Naive thymus-derived CD4-positive, alpha-beta T cell (primary cell): ENCODE measurements around the gene PKM. TPM values are rescaled to one million over a fixed set of nuclear protein-coding genes. Genes with fewer than 3 reads are reported as not detected.

Source experiments
- ATAC-seq: fragments of 150-1000 bp; cut with Tn5 transposase; 2 replicates; pipeline ENCODE4 v1.10.0; 2021; ENCODE audit warnings: mild to moderate bottlenecking, moderate library complexity
- CTCF ChIA-PET: fragments of 350-600 bp; sonication (Branson Sonifier 250); formaldehyde crosslinking; loops from one replicate; lab custom pipeline; 2021; ENCODE audit warnings: antibody characterized with exemption; lab: Charles Lee
- POLR2A ChIA-PET: fragments of 350-600 bp; sonication (Branson Sonifier 250); formaldehyde crosslinking; loops from one replicate; lab custom pipeline; 2021; ENCODE audit warnings: antibody characterized with exemption, inconsistent platforms; lab: Charles Lee
- DNase-seq, 9 donors: peaks; one replicate each; pipeline versions ENCODE4 v3.0.0 to v3.0.0-alpha.2; 2020 to 2022; ENCODE audit warnings: mixed read lengths in 1 of 9
- H3K27ac ChIP-seq: one replicate; pipeline ENCODE4 v1.7.0; 2013; ENCODE audit warnings: mild to moderate bottlenecking, low read depth, low read length, moderate library complexity
- H3K27me3 ChIP-seq, 2 donors: one replicate each; pipeline ENCODE4 v1.7.0; 2013; ENCODE audit warnings: low read length in 2 of 2, mild to moderate bottlenecking in 2 of 2, moderate library complexity in 2 of 2; ENCODE audit not compliant: control insufficient read depth in 2 of 2, insufficient read depth in 2 of 2
- H3K36me3 ChIP-seq, 3 experiments: 1 replicate in 2 of 3; 2 replicates in 1 of 3; pipeline ENCODE4 v1.7.0; 2013; ENCODE audit warnings: low read length in 3 of 3, mild to moderate bottlenecking in 3 of 3, moderate library complexity in 1 of 3; ENCODE audit not compliant: insufficient read depth in 3 of 3, control insufficient read depth in 2 of 3
- H3K4me1 ChIP-seq, 2 donors: one replicate each; pipeline ENCODE4 v1.7.0; 2013; ENCODE audit warnings: low read length in 2 of 2, mild to moderate bottlenecking in 2 of 2, moderate library complexity in 1 of 2; ENCODE audit not compliant: control insufficient read depth in 2 of 2, insufficient read depth in 2 of 2
- H3K4me3 ChIP-seq: 2 replicates; pipeline ENCODE4 v1.7.0; 2013; ENCODE audit warnings: mild to moderate bottlenecking, low read length
- H3K9me3 ChIP-seq, 3 experiments: 1 replicate in 2 of 3; 2 replicates in 1 of 3; pipeline ENCODE4 v1.7.0; 2013; ENCODE audit warnings: low read length in 3 of 3; ENCODE audit not compliant: control insufficient read depth in 2 of 3
- H3K27ac Mint-ChIP-seq, 9 donors: one replicate each; pipeline ENCODE4 v1.8.0; 2020 to 2022; ENCODE audit warnings: mixed read lengths in 9 of 9, mild to moderate bottlenecking in 8 of 9, moderate library complexity in 5 of 9, inconsistent platforms in 2 of 9
- H3K27me3 Mint-ChIP-seq, 5 donors: one replicate each; pipeline ENCODE4 v1.8.0; 2021 to 2022; ENCODE audit warnings: mixed read lengths in 5 of 5, mild to moderate bottlenecking in 1 of 5
- H3K36me3 Mint-ChIP-seq, 5 donors: one replicate each; pipeline ENCODE4 v1.8.0; 2020 to 2022; ENCODE audit warnings: mixed read lengths in 5 of 5, mild to moderate bottlenecking in 3 of 5, inconsistent platforms in 1 of 5
- H3K4me1 Mint-ChIP-seq, 7 donors: one replicate each; pipeline ENCODE4 v1.8.0; 2020 to 2022; ENCODE audit warnings: mixed read lengths in 7 of 7, mild to moderate bottlenecking in 3 of 7, inconsistent platforms in 1 of 7
- H3K4me3 Mint-ChIP-seq, 10 donors: one replicate each; pipeline ENCODE4 v1.8.0; 2020 to 2022; ENCODE audit warnings: mild to moderate bottlenecking in 10 of 10, mixed read lengths in 10 of 10, moderate library complexity in 6 of 10, inconsistent platforms in 2 of 10
- H3K9me3 Mint-ChIP-seq, 11 donors: one replicate each; pipeline ENCODE4 v1.8.0; 2020 to 2022; ENCODE audit warnings: mixed read lengths in 11 of 11, mild to moderate bottlenecking in 4 of 11, inconsistent platforms in 1 of 11, moderate library complexity in 1 of 11
- intact Hi-C, 2 donors: fragments of 100-400 bp; cut with micrococcal nuclease; formaldehyde crosslinking; loops; one replicate each; pipeline ENCODE4 v1.15.1; 2023
- polyA plus RNA-seq, 2 donors: library from polyadenylated mRNA; unstranded; fragments of 300-500 nt; fragmentation: Illumina TruSeq; gene quantifications; one replicate each; pipeline ENCODE4 v1.2.3, GENCODE V29; 2021
- total RNA-seq, 6 experiments: library from RNA in 5 of 6; stranded (reverse) in 5 of 6; gene quantifications; 1 replicate in 5 of 6; 2 replicates in 1 of 6; pipeline ENCODE4 v1.2.3 and lab custom pipeline; 2021 to 2026

PKM gene
- total and polyA plus RNA-seq, 7 experiments from 2014 or later = 237 to 1,627 (median 357) TPM

GRCh38 chr15:72170691-72171090, 60.3 kb downstream of the PKM start:
- ATAC-seq = no peak
- peaks cover 0 to 3% of the 10 kb centered on the region in 2 donors for H3K4me1 ChIP-seq
- ChIA-PET CTCF (no interaction called here), POLR2A (no interaction called here)
- DNase-seq = no peak
- H3K27ac ChIP-seq = no peak overlapping the region
- no peaks in the 10 kb centered on the region for H3K36me3 Mint-ChIP-seq
- no peak overlapping the region for H3K27ac Mint-ChIP-seq
- no peak overlapping the region for H3K4me3 Mint-ChIP-seq
- peaks cover 0 to 15% (median 0%) of the 10 kb centered on the region in 7 donors for H3K4me1 Mint-ChIP-seq
- no peaks in the 10 kb centered on the region for H3K36me3 ChIP-seq
- intact Hi-C loops = no loop called here
- H3K27me3 ChIP-seq = no peaks in the 10 kb centered on the region
- no peaks in the 10 kb centered on the region for H3K9me3 Mint-ChIP-seq
- peaks cover 4 to 28% (median 8%) of the 10 kb centered on the region in 5 donors for H3K27me3 Mint-ChIP-seq
- no peaks in the 10 kb centered on the region for H3K9me3 ChIP-seq
- H3K4me3 ChIP-seq = no peak overlapping the region

- ChIA-PET CTCF (no interaction called here), POLR2A (no interaction called here)
- intact Hi-C loops = no loop called here
- Mint-ChIP-seq H3K27ac (peak overlapping the region in 1 of 9 donors; percentile 41), H3K4me1 (peaks cover 0 to 15% (median 0%) of the 10 kb centered on the region in 7 donors), H3K27me3 (peaks cover 3 to 22% (median 8%) of the 10 kb centered on the region in 5 donors), H3K9me3 (no peaks in the 10 kb centered on the region), H3K36me3 (no peaks in the 10 kb centered on the region), H3K4me3 (no peak overlapping the region)
- no peaks in the 10 kb centered on the region for H3K9me3 ChIP-seq
- H3K27ac ChIP-seq = no peak overlapping the region
- H3K4me1 ChIP-seq = peaks cover 0 to 3% of the 10 kb centered on the region in 2 donors
- H3K27me3 ChIP-seq = no peaks in the 10 kb centered on the region
- ATAC-seq = no peak
- no peaks in the 10 kb centered on the region for H3K36me3 ChIP-seq
- no peak for DNase-seq
- no peak overlapping the region for H3K4me3 ChIP-seq
Observed at GRCh38 chr15:72169921-72170611, 60.9 kb downstream of the PKM start.

- Mint-ChIP-seq H3K27me3 (peaks cover 0 to 19% (median 7%) of the 10 kb centered on the region in 5 donors), H3K4me3 (no peak overlapping the region), H3K27ac (peak overlapping the region in 1 of 9 donors; percentile 41), H3K4me1 (peaks cover 0 to 15% (median 0%) of the 10 kb centered on the region in 7 donors), H3K36me3 (no peaks in the 10 kb centered on the region), H3K9me3 (no peaks in the 10 kb centered on the region)
- ATAC-seq (no peak), DNase-seq (no peak)
- Histone ChIP-seq H3K4me1 (peaks cover 0 to 3% of the 10 kb centered on the region in 2 donors), H3K27me3 (no peaks in the 10 kb centered on the region), H3K36me3 (no peaks in the 10 kb centered on the region), H3K4me3 (no peak overlapping the region), H3K27ac (no peak overlapping the region), H3K9me3 (no peaks in the 10 kb centered on the region)
- intact Hi-C loops = no loop called here
- ChIA-PET POLR2A (no interaction called here), CTCF (no interaction called here)
Observed at GRCh38 chr15:72169236-72169920, 61.6 kb downstream of the PKM start.

- H3K27me3 Mint-ChIP-seq = peaks cover 0 to 19% (median 5%) of the 10 kb centered on the region in 5 donors
- H3K27ac ChIP-seq = no peak overlapping the region
- ChIA-PET CTCF (no interaction called here), POLR2A (no interaction called here)
- H3K4me3 Mint-ChIP-seq = peak overlapping the region in 1 of 10 donors; percentile 32
- H3K4me3 ChIP-seq = no peak overlapping the region
- H3K4me1 Mint-ChIP-seq = peaks cover 0 to 15% (median 0%) of the 10 kb centered on the region in 7 donors
- intact Hi-C loops = no loop called here
- H3K36me3 Mint-ChIP-seq = no peaks in the 10 kb centered on the region
- H3K36me3 ChIP-seq = no peaks in the 10 kb centered on the region
- H3K4me1 ChIP-seq = peaks cover 0 to 3% of the 10 kb centered on the region in 2 donors
- no peaks in the 10 kb centered on the region for H3K9me3 ChIP-seq
- no peak for ATAC-seq
- no peak overlapping the region for H3K27ac Mint-ChIP-seq
- no peaks in the 10 kb centered on the region for H3K27me3 ChIP-seq
- H3K9me3 Mint-ChIP-seq = no peaks in the 10 kb centered on the region
- DNase-seq = no peak
Observed at GRCh38 chr15:72168808-72169190, 62.2 kb downstream of the PKM start.

- no peak for ATAC-seq
- no peaks in the 10 kb centered on the region for H3K9me3 ChIP-seq
- H3K9me3 Mint-ChIP-seq = no peaks in the 10 kb centered on the region
- peaks cover 0 to 19% (median 5%) of the 10 kb centered on the region in 5 donors for H3K27me3 Mint-ChIP-seq
- peaks cover 0 to 15% (median 0%) of the 10 kb centered on the region in 7 donors for H3K4me1 Mint-ChIP-seq
- H3K27ac Mint-ChIP-seq = peak overlapping the region in 1 of 9 donors; percentile 24
- H3K27me3 ChIP-seq = no peaks in the 10 kb centered on the region
- H3K4me3 ChIP-seq = no peak overlapping the region
- no peaks in the 10 kb centered on the region for H3K36me3 Mint-ChIP-seq
- intact Hi-C loops = no loop called here
- no peak overlapping the region for H3K27ac ChIP-seq
- peaks cover 0 to 3% of the 10 kb centered on the region in 2 donors for H3K4me1 ChIP-seq
- ChIA-PET POLR2A (no interaction called here), CTCF (no interaction called here)
- H3K36me3 ChIP-seq = no peaks in the 10 kb centered on the region
- H3K4me3 Mint-ChIP-seq = peak overlapping the region in 1 of 10 donors; percentile 32
- no peak for DNase-seq
Observed at GRCh38 chr15:72168131-72168807, 62.7 kb downstream of the PKM start.

- H3K4me1 ChIP-seq = peaks cover 0 to 3% of the 10 kb centered on the region in 2 donors
- Mint-ChIP-seq H3K27me3 (peaks cover 0 to 19% (median 4%) of the 10 kb centered on the region in 5 donors), H3K4me3 (no peak overlapping the region), H3K4me1 (peaks cover 0 to 15% (median 0%) of the 10 kb centered on the region in 7 donors), H3K27ac (no peak overlapping the region), H3K36me3 (no peaks in the 10 kb centered on the region), H3K9me3 (no peaks in the 10 kb centered on the region)
- H3K9me3 ChIP-seq = no peaks in the 10 kb centered on the region
- H3K27ac ChIP-seq = no peak overlapping the region
- H3K4me3 ChIP-seq = no peak overlapping the region
- intact Hi-C loops = no loop called here
- DNase-seq (no peak), ATAC-seq (no peak)
- POLR2A ChIA-PET = no interaction called here
- H3K27me3 ChIP-seq = no peaks in the 10 kb centered on the region
- no peaks in the 10 kb centered on the region for H3K36me3 ChIP-seq
- CTCF ChIA-PET = no interaction called here
Observed at GRCh38 chr15:72167445-72167844, 63.5 kb downstream of the PKM start.
